Tibial nerve (tissue), 4 donors: ENCODE data around the gene KIAA2012. TPM values are rescaled to one million over a fixed set of nuclear protein-coding genes. Genes with fewer than 3 reads are reported as not detected.
A peak's percentile ranks its signal among the peaks of the same experiment; 100 is the strongest.

Experiments used
- DNase-seq, 2 donors: peaks; one replicate each; pipeline ENCODE4 v3.0.0-alpha.2; 2019; ENCODE audit warnings: low spot score in 2 of 2
- H3K27ac ChIP-seq, 4 donors: fragments of 200-600 bp; sonication (generic) in 3 of 4; one replicate each; pipeline ENCODE4 v1.5.1; 2017 to 2019; ENCODE audit warnings: mild to moderate bottlenecking in 1 of 4
- H3K27me3 ChIP-seq, 2 donors: fragments of 200-600 bp; sonication (generic) in 1 of 2; one replicate each; pipeline versions ENCODE4 v1.5.1 to v1.6.0; 2017 to 2019
- H3K36me3 ChIP-seq, 3 donors: fragments of 200-600 bp; sonication (generic); one replicate each; pipeline ENCODE4 v1.5.1; 2018 to 2019
- H3K4me1 ChIP-seq, 4 donors: fragments of 200-600 bp; sonication (generic) in 3 of 4; one replicate each; pipeline ENCODE4 v1.5.1; 2017 to 2019
- H3K4me3 ChIP-seq, 4 donors: fragments of 200-600 bp; sonication (generic) in 3 of 4; one replicate each; pipeline ENCODE4 v1.5.1; 2017 to 2019; ENCODE audit warnings: mild to moderate bottlenecking in 1 of 4, moderate library complexity in 1 of 4
- H3K9me3 ChIP-seq, 4 donors: fragments of 200-600 bp; sonication (generic) in 3 of 4; one replicate each; pipeline ENCODE4 v1.5.1; 2017 to 2019
- CTCF ChIP-seq, 5 experiments: fragments of 200-600 bp in 3 of 5; fragments of 450-650 bp in 2 of 5; sonication (generic) in 3 of 5; IDR thresholded peaks; one replicate each; pipeline ENCODE4 v1.5.1; 2016 to 2019; ENCODE audit warnings: antibody characterized with exemption in 5 of 5, mild to moderate bottlenecking in 3 of 5, moderate library complexity in 2 of 5
- EP300 ChIP-seq, 2 donors: sonication (generic); formaldehyde crosslinking; IDR thresholded peaks; one replicate each; pipeline ENCODE4 v1.6.1; 2017; ENCODE audit warnings: antibody characterized with exemption in 2 of 2, mild to moderate bottlenecking in 1 of 2
- POLR2A ChIP-seq, 2 donors: fragments of 450-650 bp; IDR thresholded peaks; one replicate each; pipeline ENCODE4 v1.6.1; 2017; ENCODE audit warnings: antibody characterized with exemption in 2 of 2, mild to moderate bottlenecking in 2 of 2, moderate library complexity in 2 of 2
- WGBS, 2 donors: methylation state at CpG; one replicate each; pipeline ENCODE4 v1.1.5; 2018; 5-methylcytosine and 5-hydroxymethylcytosine counted together
- total RNA-seq, 4 donors: library from RNA; depleted of rRNA; stranded (reverse); fragments of >200 nt; gene quantifications; one replicate each; pipeline ENCODE4 v1.1.0, GENCODE V29; 2016

The KIAA2012 gene
- total RNA-seq, 4 donors from 2014 or later = not detected

GRCh38 chr2:202030691-202031090 lies 42.4 kb upstream of the KIAA2012 start:
- no peak for DNase-seq
- H3K27me3 ChIP-seq = no peaks in the 10 kb centered on the region
- no peak overlapping the region for H3K4me3 ChIP-seq
- TF ChIP-seq POLR2A (IDR thresholded peaks at IDR 0.05) (no peak), EP300 (IDR thresholded peaks at IDR 0.05) (no peak), CTCF (IDR thresholded peaks at IDR 0.05) (no peak)
- H3K27ac ChIP-seq = peak overlapping the region in 2 of 4 donors; percentile 22 to 95
- peaks cover 0 to 37% (median 10%) of the 10 kb centered on the region in 4 donors for H3K4me1 ChIP-seq
- no peaks in the 10 kb centered on the region for H3K9me3 ChIP-seq
- H3K36me3 ChIP-seq = peaks cover 0 to under 1% (median 0%) of the 10 kb centered on the region in 3 donors
- WGBS, 2 donors = 41 to 52% methylated on average over 4 of the region's 4 CpGs

- Histone ChIP-seq H3K9me3 (no peaks in the 10 kb centered on the region), H3K4me1 (peaks cover 0 to 44% (median 10%) of the 10 kb centered on the region in 4 donors), H3K36me3 (peaks cover 0 to 4% (median 0%) of the 10 kb centered on the region in 3 donors), H3K27ac (peak overlapping the region in 3 of 4 donors; percentile 22 to 95 (median 92)), H3K27me3 (no peaks in the 10 kb centered on the region), H3K4me3 (no peak overlapping the region)
- no peak for TF ChIP-seq CTCF (IDR thresholded peaks at IDR 0.05)
- no peak for TF ChIP-seq POLR2A (IDR thresholded peaks at IDR 0.05)
- TF ChIP-seq EP300 (IDR thresholded peaks at IDR 0.05) = no peak
- WGBS, 2 donors = 57 to 72% methylated on average over 4 of the region's 4 CpGs
- DNase-seq = no peak
Observed at GRCh38 chr2:202031246-202031951, 41.7 kb upstream of the KIAA2012 start.

GRCh38 chr2:202032846-202033316 lies 40.2 kb upstream of the KIAA2012 start:
- peaks cover 0 to 58% (median 10%) of the 10 kb centered on the region in 4 donors for H3K4me1 ChIP-seq
- peak overlapping the region; percentile 54 to 88 (median 70) for H3K4me3 ChIP-seq
- H3K27ac ChIP-seq = peak overlapping the region; percentile 84 to 99 (median 94)
- DNase-seq = peak; percentile 33 to 47
- H3K27me3 ChIP-seq = no peaks in the 10 kb centered on the region
- H3K9me3 ChIP-seq = no peaks in the 10 kb centered on the region
- WGBS, 2 donors = 1 to 3% methylated on average over 34 to 37 of the region's 42 CpGs
- H3K36me3 ChIP-seq = peaks cover 0 to 4% (median 0%) of the 10 kb centered on the region in 3 donors
- TF ChIP-seq EP300 (IDR thresholded peaks at IDR 0.05) = peak in 1 of 2 donors; percentile 2
- no peak for TF ChIP-seq CTCF (IDR thresholded peaks at IDR 0.05)
- peak in 1 of 2 donors; percentile 23 for TF ChIP-seq POLR2A (IDR thresholded peaks at IDR 0.05)

- Histone ChIP-seq H3K27ac (peak within 1 kb of the TSS; percentile 84 to 99 (median 94)), H3K9me3 (no peaks in the 10 kb centered on the region), H3K4me1 (peaks cover 0 to 65% (median 14%) of the 10 kb centered on the region in 4 donors), H3K36me3 (peaks cover 0 to 4% (median 0%) of the 10 kb centered on the region in 3 donors), H3K4me3 (peak within 1 kb of the TSS; percentile 64 to 88 (median 70)), H3K27me3 (peaks cover 0 to 3% of the 10 kb centered on the region in 2 donors)
- TF ChIP-seq POLR2A (IDR thresholded peaks at IDR 0.05) = peak; percentile 82 to 85
- TF ChIP-seq CTCF (IDR thresholded peaks at IDR 0.05) = peak in 2 of 5 experiments; percentile 18 to 31
- peak in 1 of 2 donors; percentile 80 for TF ChIP-seq EP300 (IDR thresholded peaks at IDR 0.05)
- WGBS, 2 donors = 0% methylated on average over 72 to 90 of the region's 109 CpGs
- DNase-seq = peak; percentile 88 to 90
Observed at GRCh38 chr2:202033317-202034248, 39.5 kb upstream of the KIAA2012 start, which contains the start of gene FZD7. TSS of gene FZD7 (plus strand) at chr2:202033855. CDS start at chr2:202034648, 793 bp downstream.
